Left renal pelvis (tissue), 4 donors: ENCODE data around the gene XRCC2. TPM values are rescaled to one million over a fixed set of nuclear protein-coding genes. Genes with fewer than 3 reads are reported as not detected.

Experiments used
- DNase-seq, 4 donors: peaks; one replicate each; pipeline ENCODE4 v3.0.0-alpha.2; 2013; ENCODE audit warnings: low read depth in 4 of 4, low spot score in 3 of 4
- polyA plus RNA-seq, 4 donors: library from polyadenylated mRNA; unstranded; fragments of 120-200 nt; gene quantifications; one replicate each; pipeline ENCODE4 v1.2.1, GENCODE V29; 2013; ENCODE audit not compliant: insufficient read length in 4 of 4

The XRCC2 gene
- polyA plus RNA-seq, 4 donors: 4.7 to 10.0 (median 8.1) TPM

DNA sequence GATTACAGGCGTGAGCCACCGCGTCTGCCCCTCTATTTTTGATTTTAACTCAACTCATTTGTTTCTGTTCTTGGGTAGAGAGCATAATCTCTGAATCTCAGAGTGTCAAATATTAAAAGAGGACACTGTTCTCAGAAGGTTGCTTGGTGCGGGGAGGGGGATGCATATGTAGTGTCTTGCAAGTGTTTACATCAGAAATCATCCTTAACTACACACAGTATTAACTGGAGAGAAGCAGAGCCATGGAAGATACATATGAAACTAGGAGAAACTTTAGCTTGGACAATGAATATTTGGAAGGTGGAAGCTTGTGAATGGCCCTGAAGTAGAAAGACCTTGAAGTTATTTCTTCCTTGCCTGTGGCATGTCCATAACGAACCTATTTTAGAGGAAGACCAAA is 57.5 kb downstream of the XRCC2 start:
- no peak for DNase-seq

DNA sequence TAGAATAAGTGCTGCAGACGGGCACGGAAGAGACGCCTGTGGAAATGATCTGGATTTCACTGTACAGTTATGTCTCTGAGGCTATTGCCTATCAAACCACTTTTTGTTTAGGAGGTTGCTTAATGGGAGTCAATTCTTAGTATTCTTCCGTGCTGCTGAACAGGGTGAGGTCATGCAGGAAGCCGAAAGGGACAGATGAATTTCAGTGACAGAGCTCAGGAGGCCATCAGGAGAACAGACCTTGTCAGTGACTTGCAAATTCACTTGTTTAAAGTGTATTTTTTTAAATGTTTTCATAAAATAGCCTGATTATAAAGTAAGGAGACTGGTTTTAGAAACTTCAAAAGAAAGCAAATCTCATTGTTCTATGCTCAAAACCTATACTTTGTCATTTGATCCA is 58.9 kb downstream of the XRCC2 start:
- DNase-seq: no peak

DNA sequence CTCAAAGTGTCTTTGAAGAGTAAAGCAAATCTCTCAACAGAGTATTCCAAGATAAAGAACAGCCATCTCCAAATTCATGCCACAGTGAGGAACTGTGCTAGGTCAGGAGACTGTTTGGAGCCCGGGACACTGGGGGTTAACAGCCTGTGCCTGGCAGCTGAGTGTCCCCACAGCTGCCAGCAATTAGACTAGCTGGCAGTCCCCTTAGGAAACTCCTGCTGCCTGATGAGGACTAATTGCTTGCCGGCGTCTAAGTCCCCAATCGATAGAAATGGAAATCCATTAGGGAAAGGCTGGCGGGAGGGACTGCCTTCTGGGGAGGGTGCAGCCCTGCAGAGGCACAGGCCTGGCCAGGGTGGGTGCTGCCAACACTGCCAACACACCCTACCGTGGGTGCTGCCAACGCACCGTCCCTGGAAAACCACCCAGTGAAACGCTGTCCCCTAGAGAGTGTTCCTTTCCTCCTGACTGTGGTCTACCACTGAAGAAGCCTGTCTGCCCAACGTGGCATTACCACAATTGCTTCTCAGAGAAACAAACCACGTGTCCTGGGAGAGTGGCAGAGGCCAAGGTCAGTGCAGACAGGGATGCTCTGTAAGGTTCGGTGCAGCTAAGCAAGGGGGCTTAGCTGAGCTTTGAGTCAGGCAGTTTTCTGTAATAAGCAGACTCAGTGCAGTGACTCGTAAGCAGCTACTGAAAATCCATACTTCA is 60.8 kb downstream of the XRCC2 start:
- no peak for DNase-seq

DNA sequence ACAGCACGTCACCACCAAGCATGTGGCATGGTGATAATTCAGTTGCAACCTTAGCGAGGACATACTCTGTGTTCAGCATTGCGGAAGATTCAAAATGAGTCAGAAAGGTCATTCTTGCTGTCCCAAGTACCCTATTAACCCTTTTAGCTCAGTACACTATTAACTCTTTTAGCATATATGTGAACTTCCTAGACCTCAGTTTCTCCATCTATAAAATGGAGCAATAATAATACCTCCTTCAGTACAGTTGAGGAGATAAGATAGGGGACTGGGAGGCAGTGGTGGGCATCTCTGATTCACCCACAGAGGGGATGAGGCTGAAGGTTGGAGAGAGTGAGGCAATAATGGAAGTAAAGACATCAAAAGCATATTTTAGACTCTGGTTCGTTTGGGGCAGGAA is 67.3 kb downstream of the XRCC2 start:
- no peak for DNase-seq

DNA sequence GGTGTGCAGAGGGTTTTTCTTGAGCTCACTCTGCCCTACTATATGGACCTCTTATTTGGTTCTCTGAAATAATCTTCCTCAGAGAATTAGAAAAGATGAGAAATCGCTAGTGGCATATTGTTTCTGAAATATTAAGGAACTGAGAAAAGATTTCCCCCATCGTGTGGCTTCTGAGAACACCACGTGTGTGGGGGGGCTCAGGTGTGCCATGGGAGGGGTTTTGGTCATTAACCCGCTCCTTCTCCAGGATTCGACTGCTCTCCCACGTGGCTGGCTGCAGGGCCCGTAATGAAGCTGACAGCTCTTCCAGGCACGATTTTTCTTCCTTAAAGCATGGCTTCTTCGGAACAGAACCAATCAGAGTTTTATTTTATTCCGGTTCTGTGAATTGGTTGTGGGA is 67.7 kb downstream of the XRCC2 start:
- no peak for DNase-seq

DNA sequence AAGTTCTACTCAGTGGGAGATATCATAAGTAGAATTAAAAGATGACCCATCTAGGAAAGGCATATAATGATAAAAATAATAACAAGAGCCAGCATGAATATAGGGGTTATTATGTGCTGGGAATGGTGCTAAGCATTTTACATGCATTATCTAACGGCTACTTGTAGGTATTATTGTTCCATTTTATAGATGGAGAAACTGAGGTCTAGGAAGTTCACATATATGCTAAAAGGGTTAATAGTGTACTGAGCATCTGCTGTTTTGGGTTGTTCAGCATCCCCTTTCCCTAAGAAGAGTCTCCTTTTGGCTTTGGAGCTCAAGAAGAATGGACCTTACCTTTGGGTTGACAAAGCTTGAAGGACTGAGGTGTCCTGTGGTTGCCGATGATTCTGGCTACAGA is 68.9 kb downstream of the XRCC2 start:
- no peak for DNase-seq

DNA sequence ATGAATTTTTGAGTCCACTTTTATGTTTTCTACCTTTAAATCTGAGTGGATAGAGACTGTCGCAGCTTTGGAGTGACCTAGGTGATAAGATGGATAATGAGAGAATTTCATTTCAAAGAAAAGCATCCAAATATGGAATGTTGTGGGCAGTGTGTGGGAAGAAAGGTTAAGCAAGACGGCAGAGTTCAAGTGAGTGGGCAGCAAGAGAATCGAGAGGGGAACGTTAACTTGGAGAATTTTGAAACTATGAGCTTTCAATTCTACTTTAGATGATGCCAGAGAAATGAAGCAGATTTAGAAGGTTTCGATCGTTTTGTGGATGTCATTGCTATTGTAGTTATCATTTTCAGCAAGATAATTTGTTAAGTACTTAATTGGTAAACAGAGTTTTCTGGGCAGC is 73.0 kb downstream of the XRCC2 start:
- no peak for DNase-seq

DNA sequence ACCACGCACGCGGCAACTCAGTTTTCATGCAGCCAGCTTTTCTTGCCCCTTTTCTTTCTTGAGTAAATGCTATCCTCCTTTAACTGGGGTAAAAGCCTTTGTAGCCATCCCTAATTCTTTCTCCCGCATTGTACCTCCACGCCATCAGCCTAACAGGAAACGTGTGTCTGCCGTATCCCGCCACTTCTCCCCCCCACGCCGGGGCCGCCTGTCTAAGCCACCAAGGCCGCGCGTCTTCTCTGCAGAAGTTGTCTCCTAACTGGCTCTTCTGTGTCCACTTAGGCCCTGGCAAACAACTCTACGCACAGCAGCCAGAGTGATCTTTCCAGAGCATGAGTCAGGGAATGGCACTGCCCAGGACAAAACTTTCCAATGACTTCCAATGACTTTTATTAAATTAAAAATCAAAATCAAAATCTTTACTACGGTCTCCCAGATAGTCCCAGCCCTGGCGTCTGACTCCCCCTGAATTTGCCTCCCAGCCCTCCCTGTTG is 74.6 kb downstream of the XRCC2 start:
- no peak for DNase-seq

DNA sequence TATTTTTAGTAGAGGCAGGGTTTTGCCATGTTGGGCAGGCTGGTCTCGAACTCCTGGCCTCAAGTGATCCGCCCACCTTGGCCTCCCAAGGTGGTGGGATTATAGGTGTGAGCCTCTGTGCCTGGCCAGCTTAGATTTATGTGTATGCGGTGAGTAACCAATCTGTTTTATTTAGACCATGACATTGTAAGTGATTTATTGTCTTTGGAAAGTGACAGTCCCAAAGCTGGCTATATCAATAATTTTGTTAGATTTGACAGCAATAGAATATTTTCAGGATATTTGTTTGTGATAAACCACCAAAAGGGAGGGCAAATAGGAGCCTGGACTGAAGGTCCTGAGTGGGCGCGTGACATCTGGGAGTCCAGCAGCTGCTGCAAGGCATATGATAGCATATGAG is 75.7 kb downstream of the XRCC2 start:
- DNase-seq: no peak

DNA sequence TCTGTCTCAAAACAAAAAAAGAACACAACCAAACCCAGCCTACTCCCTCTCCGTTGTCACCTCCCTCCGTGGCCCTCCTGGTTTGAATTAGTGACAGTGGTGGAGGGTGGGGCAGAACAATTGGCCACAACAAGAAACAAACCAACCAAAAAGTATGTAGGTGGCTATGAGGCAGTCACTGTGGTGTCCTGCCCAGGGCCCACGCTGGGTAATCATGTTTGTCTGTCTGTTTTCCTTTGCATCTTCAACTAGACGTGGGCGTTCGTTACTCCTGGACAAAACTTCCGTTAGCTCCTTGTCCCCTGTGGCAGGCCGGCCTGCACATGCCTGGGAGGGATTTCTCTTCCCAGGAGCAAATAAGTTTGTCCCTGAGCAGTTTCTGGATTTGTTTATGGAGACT is 78.4 kb downstream of the XRCC2 start:
- DNase-seq: no peak

DNA sequence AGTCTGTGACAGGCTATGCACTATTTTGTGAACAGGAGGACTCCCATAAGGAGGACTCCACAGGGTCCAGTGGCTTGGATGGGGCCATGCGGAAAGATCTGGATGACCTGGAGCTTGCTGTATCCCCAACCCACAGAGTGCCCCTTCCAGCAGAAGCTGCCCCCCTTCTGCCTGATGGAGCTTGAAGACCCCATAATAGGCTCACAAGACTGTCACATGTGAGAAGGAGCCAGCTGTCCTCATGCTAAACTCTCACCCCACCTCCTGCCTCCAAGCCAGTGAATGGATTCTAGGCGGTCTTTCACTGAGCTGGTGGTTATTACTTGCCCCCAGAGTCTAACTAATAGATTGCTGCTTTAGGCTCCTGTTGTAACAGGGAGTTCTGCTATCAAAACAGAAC is 79.1 kb downstream of the XRCC2 start:
- no peak for DNase-seq

Other genes with a start within 250 kb of the XRCC2 start
- 10 to 100 TPM; 35.9 to 40.9 (median 37.7) TPM for gene KMT2C, start 240.1 kb downstream of the XRCC2 start, polyA plus RNA-seq
- 10 to 100 TPM; 13.8 to 22.8 (median 17.9) TPM for gene ACTR3B, start 83.6 kb upstream of the XRCC2 start, polyA plus RNA-seq